ENCODE data around the gene MMADHC.
"Not testable (repeated sequence)": the region's sequence is repeated elsewhere in the genome, so short reads cannot be mapped to it uniquely, and the experiment has no call there.

MMADHC gene

DNA sequence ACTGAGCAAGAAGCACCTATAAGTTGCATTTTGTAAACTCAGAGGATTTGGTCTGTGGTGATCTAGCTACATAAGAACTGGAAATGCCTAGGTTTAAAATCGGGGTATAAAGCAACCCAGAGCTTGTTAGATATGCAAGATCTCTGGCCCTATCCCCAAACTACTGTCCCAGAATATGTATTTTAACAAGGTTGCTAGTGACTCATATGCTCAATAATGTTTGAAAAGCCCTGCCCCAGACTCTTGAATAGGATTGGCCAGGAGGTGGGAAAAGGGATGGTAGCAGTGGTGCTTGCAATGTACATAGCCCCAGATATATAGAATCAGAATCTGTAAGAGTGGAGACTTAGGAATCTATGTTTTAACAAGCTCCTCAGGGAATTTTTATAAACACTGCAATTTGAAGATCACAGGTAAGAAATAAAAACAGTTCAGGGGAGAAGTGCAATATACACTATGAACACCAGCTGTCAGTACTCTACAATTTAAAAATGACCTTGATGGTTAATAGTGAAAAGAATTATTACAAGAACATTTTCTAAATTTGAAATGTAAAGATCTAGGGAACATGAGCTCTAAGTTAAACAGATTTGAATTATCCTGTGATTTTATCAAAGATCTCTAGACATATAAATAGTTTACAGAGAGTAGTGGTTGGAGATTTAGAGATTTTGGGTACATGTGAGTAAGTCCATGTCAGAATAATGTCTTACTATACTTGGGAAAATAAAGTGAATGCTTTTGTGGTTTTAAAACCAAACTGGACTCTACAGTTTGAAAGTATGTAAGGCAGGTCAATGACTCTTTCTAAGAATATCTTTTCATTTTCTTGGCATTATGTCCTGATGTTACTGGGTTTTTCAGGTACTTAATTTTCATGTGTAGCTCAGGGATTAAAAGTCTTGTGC, 7.7 kb upstream of the MMADHC start:
- no peak for DNase-seq (ENCODE audit: low read depth in 3 of 3, low spot score in 1 of 3)

- no peak for DNase-seq (ENCODE audit: low read depth in 3 of 3, low spot score in 1 of 3)
Observed at GRCh38 chr2:149594411-149594810, 6.8 kb upstream of the MMADHC start.

DNA sequence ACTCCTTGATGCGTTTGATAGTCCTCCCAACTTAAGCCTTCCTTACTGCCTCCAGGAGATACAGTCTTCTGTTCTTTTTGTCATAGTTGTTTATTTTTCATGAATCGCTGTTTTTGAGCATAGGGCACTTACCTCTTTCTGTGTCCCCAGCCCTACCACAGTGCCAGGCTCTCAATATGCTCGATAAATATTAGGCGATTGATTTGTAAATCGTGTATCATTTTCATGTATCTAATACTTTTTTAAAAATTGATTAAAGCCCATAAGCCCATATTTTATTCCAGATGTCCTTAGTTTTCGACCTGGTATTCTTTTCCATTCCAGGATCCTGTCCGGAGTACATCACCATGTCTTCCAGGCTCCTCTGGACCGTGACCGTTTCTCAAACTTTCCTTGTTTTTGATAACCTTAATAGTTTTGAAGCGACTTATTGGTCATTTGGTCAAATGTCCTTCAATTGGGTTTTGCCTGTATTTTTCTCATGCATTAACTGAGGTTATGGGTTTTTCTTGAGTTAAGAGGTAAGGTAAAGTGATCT, 444 bp upstream of the MMADHC start:
- no peak for DNase-seq (ENCODE audit: low read depth in 3 of 3, low spot score in 1 of 3)

GRCh38 chr2:149586898-149587219, 716 bp downstream of the MMADHC start:
- DNase-seq (ENCODE audit: low read depth in 3 of 3, low spot score in 1 of 3): no peak

GRCh38 chr2:149586063-149586462, 1.5 kb downstream of the MMADHC start:
- no peak for DNase-seq (ENCODE audit: low read depth in 3 of 3, low spot score in 1 of 3)

DNA sequence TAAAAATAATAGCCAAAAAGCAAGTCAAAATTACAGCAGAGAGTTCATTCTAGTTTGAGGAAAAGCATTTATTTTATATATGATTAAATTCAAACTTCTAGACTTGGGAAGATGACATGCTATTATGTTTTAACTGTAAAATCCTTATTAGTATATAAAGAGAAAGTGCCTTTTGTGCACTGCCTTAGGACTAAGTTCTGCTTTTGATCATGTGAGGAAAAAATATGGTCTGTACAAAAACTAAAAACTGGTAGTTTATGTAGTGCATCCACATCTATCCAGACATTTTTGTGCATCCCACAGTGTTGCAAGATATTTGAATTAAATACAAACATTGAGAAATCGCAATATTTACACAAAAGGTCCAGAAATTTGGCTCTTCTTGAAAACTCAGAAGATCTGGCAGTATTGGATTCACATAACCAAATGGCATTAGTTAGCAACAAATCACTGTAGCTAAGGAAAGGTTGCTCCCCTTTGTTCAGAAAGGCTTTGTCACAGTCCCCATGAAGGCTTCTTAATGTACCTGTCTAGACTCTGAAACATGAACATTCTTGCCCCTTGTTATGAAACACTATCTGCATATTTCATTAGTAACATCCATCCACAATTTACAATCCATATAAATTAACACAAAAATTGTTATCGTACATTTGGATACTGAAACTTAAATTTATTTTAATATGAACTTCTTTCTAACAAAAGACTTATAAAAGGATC, 2.2 kb downstream of the MMADHC start:
- no peak for DNase-seq (ENCODE audit: low read depth in 3 of 3, low spot score in 1 of 3)

DNA sequence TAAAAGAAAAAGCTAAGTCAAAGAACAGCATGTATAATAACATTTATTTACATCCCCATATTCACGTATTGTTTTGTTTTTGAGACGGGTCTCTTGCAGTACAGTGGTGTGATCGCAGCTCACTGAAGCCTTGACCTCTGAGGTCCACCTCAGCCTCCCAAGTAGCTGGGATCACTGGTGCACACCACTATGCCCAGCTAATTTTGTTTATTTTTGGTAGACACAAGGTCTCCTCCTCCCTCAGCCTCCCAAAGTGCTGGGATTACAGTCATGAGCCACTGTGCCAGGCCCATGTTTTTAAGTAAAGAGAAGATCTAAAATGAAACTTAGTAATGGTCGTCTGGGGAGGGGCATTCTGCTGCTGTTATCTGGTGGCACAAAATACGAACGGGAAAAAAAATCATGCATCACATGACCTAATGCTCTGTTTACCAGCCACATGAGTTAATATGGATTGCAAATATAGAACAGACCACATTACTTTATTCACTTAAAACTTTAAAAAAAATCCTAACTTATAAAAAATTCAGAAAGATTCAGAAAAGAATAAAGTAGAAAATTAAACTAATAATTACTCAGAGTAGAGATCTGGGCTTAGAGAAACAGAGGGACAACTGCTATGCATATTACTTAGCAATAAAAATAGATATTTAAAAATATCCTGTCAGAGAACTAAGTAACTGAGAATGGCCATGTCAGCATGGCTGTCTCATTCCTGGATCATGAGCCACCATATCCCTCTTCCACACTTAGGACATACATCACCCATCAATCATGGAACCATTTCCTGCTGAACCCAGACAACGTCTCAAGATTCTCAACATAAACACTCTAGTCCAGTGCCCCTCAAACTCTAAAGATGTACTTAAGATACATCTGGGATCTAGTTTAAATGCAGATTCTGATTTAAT, 7.3 kb downstream of the MMADHC start:
- no peak for DNase-seq (ENCODE audit: low read depth in 3 of 3, low spot score in 1 of 3)

- DNase-seq (ENCODE audit: low read depth in 3 of 3, low spot score in 1 of 3): no peak
Observed at GRCh38 chr2:149577269-149577668, 10.3 kb downstream of the MMADHC start.

- DNase-seq (ENCODE audit: low read depth in 3 of 3, low spot score in 1 of 3): no peak
Observed at GRCh38 chr2:149575752-149576151, 11.8 kb downstream of the MMADHC start.

DNA sequence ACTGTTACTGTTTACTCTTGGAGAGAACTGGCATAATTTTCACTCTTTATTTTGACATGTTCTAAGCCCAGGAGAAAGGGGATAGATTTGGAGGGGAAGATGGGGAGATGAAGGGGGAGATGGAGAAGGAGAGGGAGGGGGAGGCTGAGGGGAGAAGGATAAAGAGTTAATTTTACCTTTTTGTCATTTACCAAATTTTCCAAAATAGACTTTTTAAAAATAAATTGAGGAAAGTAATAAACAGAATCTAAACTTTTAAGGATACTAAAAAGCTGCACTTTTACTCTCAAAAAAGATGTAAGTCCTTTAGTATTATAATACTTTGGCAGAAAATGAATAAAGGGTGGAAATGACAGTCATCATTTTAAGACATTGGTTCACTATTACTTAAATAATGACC, 12.3 kb downstream of the MMADHC start:
- DNase-seq (ENCODE audit: low read depth in 3 of 3, low spot score in 1 of 3): no peak

GRCh38 chr2:149573760-149574159, 13.8 kb downstream of the MMADHC start:
- DNase-seq (ENCODE audit: low read depth in 3 of 3, low spot score in 1 of 3): no peak

GRCh38 chr2:149572102-149572953, 15.2 kb downstream of the MMADHC start:
- DNase-seq (ENCODE audit: low read depth in 3 of 3, low spot score in 1 of 3): no peak

GRCh38 chr2:149568138-149568537, 19.4 kb downstream of the MMADHC start:
- DNase-seq (ENCODE audit: low read depth in 3 of 3, low spot score in 1 of 3): no peak

GRCh38 chr2:149566652-149567051, 20.9 kb downstream of the MMADHC start:
- DNase-seq (ENCODE audit: low read depth in 3 of 3, low spot score in 1 of 3): no peak

GRCh38 chr2:149565625-149566024, 21.9 kb downstream of the MMADHC start:
- DNase-seq (ENCODE audit: low read depth in 3 of 3, low spot score in 1 of 3): not testable (repeated sequence)

DNA sequence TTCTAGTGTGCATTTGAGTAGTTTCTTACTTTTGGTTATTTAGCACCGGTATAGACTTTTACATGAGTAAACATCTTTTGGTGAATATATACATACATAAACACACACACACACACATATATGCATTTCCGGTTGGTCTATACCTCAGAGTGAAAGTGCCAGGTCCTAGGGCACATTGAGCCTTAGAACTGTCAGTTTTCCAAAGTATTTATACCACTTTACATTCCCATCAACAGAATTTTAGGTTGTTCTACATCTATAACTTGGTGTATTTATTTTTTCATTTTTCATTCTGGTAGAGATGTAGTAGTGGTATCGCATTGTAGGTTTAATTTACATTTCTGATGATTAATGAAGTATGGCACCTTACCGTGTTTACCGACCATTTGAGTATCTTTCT, 22.6 kb downstream of the MMADHC start:
- DNase-seq (ENCODE audit: low read depth in 3 of 3, low spot score in 1 of 3): no peak

DNA sequence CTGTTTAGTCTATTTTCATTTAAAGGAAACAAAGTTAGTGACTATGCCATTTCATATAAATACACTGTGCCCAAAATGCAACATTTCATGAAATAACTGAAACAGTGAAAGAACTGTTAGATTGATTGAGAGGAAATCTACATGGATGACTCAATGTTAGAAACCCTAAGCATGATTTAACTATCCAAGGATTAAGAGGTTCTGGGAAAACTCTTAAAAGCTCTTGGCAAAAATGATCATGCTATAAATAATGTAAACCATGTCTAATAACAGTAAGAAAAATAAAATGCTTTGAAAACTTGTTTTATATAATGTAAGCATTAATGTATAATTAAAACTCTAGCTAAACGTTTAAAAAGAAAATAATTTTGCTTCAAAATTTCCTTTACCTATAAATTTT, 23.5 kb downstream of the MMADHC start:
- DNase-seq (ENCODE audit: low read depth in 3 of 3, low spot score in 1 of 3): no peak

- DNase-seq (ENCODE audit: low read depth in 3 of 3, low spot score in 1 of 3): no peak
Observed at GRCh38 chr2:149562324-149562723, 25.3 kb downstream of the MMADHC start.

GRCh38 chr2:149561309-149561926, 26.2 kb downstream of the MMADHC start:
- DNase-seq (ENCODE audit: low read depth in 3 of 3, low spot score in 1 of 3): no peak

Data from stimulated activated CD4-positive, alpha-beta T cell treated with anti-CD3 and anti-CD28 coated beads, TNF-alpha, amount 100 ng/mL, for 1 hour (primary cell).